HG02938 (cell line): ENCODE data around the gene ZPLD1.

Experiments used
- ATAC-seq: cut with Tn5 transposase; IDR thresholded peaks from one replicate; pipeline ENCODE4 v1.9.1; 2021; ENCODE audit warnings: mild to moderate bottlenecking, moderate library complexity; ENCODE audit not compliant: unreplicated experiment

Gene ZPLD1

GRCh38 chr3:102466001-102466400, 31.2 kb downstream of the ZPLD1 start:
- ATAC-seq: no peak

- no peak for ATAC-seq
These were observed 35.3 kb downstream of the ZPLD1 start for GRCh38 chr3:102470066-102470465.

- ATAC-seq: no peak
These were observed 36.2 kb downstream of the ZPLD1 start for GRCh38 chr3:102471001-102471400.

- no peak for ATAC-seq
These were observed 36.7 kb downstream of the ZPLD1 start for GRCh38 chr3:102471491-102471890.

- no peak for ATAC-seq
These were observed 38.8 kb downstream of the ZPLD1 start for GRCh38 chr3:102473648-102474047.

- ATAC-seq: no peak
These were observed 39.4 kb downstream of the ZPLD1 start for GRCh38 chr3:102474207-102474606.

- no peak for ATAC-seq
These were observed 41.4 kb downstream of the ZPLD1 start for GRCh38 chr3:102476198-102476597.

- ATAC-seq: no peak
These were observed 43.3 kb downstream of the ZPLD1 start for GRCh38 chr3:102478160-102478559.

- ATAC-seq: no peak
These were observed 45.3 kb downstream of the ZPLD1 start for GRCh38 chr3:102480139-102480538.

- ATAC-seq: no peak
These were observed 46.2 kb downstream of the ZPLD1 start for GRCh38 chr3:102481050-102481449.

GRCh38 chr3:102483556-102483955, 48.7 kb downstream of the ZPLD1 start:
- ATAC-seq: no peak

- ATAC-seq: no peak
These were observed 49.5 kb downstream of the ZPLD1 start for GRCh38 chr3:102484363-102484762.

- no peak for ATAC-seq
These were observed 50.9 kb downstream of the ZPLD1 start for GRCh38 chr3:102485701-102486100.

- no peak for ATAC-seq
These were observed 53.5 kb downstream of the ZPLD1 start for GRCh38 chr3:102488331-102488730.

GRCh38 chr3:102492300-102492699, 57.5 kb downstream of the ZPLD1 start:
- no peak for ATAC-seq

GRCh38 chr3:102497571-102497970, 62.8 kb downstream of the ZPLD1 start:
- no peak for ATAC-seq

GRCh38 chr3:102505542-102505941, 70.7 kb downstream of the ZPLD1 start:
- no peak for ATAC-seq

GRCh38 chr3:102510663-102511062, 75.8 kb downstream of the ZPLD1 start:
- ATAC-seq: no peak

GRCh38 chr3:102511168-102511567, 76.4 kb downstream of the ZPLD1 start:
- no peak for ATAC-seq

- ATAC-seq: no peak
These were observed 76.8 kb downstream of the ZPLD1 start for GRCh38 chr3:102511639-102512038.

- ATAC-seq: no peak
These were observed 78.1 kb downstream of the ZPLD1 start for GRCh38 chr3:102512734-102513504.

GRCh38 chr3:102514241-102514640, 79.4 kb downstream of the ZPLD1 start:
- no peak for ATAC-seq

- ATAC-seq: no peak
These were observed 86.4 kb downstream of the ZPLD1 start for GRCh38 chr3:102521246-102521645.
